GM12874 (cell line): ENCODE data around the gene PTPRA.

Source experiments
- CTCF ChIP-seq: IDR thresholded peaks from 2 replicates; pipeline ENCODE4 v1.5.1; 2011; ENCODE audit warnings: low read depth, mild to moderate bottlenecking, control low read depth, low read length, moderate library complexity; ENCODE audit not compliant: insufficient read depth

The PTPRA gene

GRCh38 chr20:2937902-2938301 is 64.6 kb downstream of the PTPRA start:
- no peak for TF ChIP-seq CTCF

DNA sequence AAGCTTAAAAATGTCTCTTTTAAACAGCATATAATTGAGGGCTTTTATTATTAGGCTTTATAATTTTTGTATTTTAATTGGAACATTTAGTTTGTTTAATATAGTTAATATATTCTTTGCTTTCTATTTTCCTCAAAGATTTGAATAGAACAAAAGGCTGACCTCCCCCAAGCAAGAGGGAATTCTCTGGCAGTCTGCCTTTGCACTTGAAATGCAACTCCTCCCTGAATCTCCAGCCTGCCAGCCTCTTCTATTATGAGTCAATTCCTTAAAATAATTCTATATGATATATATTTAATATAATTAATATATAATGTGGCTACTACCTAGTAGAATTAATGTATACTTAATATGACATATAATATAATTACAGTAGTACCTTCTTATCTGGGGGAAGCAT is 69.2 kb downstream of the PTPRA start:
- no peak for TF ChIP-seq CTCF

GRCh38 chr20:2946988-2947961 is 74.0 kb downstream of the PTPRA start:
- TF ChIP-seq CTCF = no peak

DNA sequence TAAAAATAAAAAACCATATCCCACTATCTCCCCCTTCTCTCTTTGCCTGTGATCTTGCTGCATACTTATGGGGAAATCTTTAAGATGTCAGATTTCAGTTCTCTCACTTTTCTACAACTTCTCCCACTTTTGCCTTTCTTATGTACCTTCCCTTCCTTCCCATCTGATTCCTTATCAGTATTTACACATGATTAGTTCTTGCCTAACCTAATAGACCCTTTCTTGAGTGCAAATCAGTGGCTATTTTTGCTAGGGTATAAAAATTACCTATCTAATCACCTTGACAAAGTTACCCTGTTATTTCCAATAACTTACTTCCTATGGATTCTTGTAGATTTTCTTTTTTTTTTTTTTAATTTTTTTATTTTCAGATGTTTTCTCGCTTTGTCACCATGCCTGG is 75.7 kb downstream of the PTPRA start:
- TF ChIP-seq CTCF = no peak

GRCh38 chr20:2952766-2953165 is 79.5 kb downstream of the PTPRA start:
- TF ChIP-seq CTCF = no peak

DNA sequence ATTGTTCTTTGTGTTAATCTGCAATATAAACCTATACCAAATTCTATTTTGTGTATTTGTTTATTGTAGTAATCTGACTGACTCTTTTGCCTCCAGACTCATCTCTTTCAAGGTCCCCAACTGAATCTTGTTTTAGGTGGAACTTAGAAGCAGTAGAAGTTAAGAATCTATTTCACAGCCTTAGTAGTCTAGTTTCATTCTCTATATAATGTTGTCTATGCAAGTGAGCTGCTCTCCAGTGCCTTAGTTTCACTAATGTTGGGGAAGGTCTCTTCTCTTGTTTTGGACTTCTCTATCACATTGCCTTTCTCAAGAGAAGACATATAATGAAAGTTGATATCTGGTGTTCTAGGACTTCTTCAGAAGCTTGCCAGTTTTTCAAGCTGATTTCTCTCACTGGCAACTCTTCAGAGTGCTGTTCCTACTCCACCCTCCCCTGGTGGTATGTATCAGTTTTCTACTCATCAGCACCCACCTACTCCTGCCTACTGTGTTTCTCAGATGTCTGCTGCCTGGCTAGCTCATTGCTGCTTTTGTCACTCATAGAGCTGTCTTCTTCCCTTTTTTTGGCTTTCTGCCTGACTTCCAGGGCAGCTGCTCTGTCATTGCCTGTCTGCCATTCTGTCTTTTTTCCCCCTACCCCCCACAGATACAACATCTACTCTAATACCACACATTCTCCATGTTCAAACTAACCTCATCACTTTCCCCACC is 82.1 kb downstream of the PTPRA start:
- no peak for TF ChIP-seq CTCF

DNA sequence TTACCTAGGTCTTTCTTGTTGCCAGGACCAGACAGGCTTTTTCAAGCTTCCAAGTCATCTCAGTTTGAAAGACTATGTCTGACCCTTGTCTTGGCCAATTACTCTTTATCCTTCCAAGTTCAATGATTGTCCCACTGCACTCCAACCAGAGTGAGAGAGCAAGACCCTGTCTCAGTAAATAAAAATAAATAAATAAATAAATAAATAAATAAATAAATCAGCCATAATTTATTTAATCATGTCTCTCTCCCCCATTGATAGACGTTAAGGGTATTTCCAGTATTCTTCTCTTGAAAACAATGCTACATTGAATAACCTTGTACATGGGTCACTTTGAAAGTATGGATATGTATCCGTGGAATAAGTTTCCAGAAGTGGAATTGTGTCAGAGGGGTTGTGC is 83.2 kb downstream of the PTPRA start:
- no peak for TF ChIP-seq CTCF
